Loucy (cell line): ENCODE data around the gene EXOG.

Source experiments
- EZH2phosphoT487 ChIP-seq: fragments of 200-600 bp; IDR thresholded peaks from 2 replicates; pipeline ENCODE4 v1.6.1; 2018; ENCODE audit warnings: antibody characterized with exemption, mild to moderate bottlenecking, moderate library complexity, borderline replicate concordance
- TF ChIP-seq, protein P1 (sequence below): fragments of 200-600 bp; sonication (generic); conservative IDR thresholded peaks from 2 replicates; pipeline ENCODE4 v1.5.1; 2014; ENCODE audit warnings: mild to moderate bottlenecking, antibody characterized with exemption, low read length

DNA sequence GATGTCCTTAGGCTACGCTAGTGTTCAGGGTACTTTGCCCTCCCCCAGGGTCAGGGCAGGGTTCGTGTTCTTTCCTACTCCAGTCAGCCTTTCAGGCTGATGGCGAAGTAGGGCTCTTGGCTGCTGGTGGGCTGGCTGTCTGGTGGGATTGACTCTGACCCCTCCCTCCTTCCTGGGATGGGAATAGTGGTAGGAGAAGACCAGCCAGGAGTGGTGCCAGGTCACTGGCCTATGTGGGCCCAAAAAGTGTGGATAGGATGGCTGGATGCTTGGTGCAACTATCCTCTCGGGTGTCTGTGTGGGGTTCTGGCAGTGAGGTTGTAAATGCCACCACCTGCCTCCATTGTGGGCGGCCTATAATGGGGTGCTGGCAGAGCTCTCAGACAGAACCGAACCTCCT lies 20.4 kb upstream of the EXOG start:
- TF ChIP-seq, protein P1, sequence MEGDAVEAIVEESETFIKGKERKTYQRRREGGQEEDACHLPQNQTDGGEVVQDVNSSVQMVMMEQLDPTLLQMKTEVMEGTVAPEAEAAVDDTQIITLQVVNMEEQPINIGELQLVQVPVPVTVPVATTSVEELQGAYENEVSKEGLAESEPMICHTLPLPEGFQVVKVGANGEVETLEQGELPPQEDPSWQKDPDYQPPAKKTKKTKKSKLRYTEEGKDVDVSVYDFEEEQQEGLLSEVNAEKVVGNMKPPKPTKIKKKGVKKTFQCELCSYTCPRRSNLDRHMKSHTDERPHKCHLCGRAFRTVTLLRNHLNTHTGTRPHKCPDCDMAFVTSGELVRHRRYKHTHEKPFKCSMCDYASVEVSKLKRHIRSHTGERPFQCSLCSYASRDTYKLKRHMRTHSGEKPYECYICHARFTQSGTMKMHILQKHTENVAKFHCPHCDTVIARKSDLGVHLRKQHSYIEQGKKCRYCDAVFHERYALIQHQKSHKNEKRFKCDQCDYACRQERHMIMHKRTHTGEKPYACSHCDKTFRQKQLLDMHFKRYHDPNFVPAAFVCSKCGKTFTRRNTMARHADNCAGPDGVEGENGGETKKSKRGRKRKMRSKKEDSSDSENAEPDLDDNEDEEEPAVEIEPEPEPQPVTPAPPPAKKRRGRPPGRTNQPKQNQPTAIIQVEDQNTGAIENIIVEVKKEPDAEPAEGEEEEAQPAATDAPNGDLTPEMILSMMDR = no peak
- TF ChIP-seq EZH2phosphoT487 = no peak
